HEK293T (cell line): ENCODE measurements around the gene GNPTG.

ENCODE experiments used
- CTCF ChIA-PET: fragments of 350-600 bp; formaldehyde crosslinking; extraction: SDS; loops from one replicate; lab custom pipeline; 2021; ENCODE audit warnings: antibody characterized with exemption, inconsistent platforms; lab: Yijun Ruan, JAX
- POLR2A ChIA-PET: fragments of 350-600 bp; formaldehyde crosslinking; extraction: SDS; loops from one replicate; lab custom pipeline; 2020; ENCODE audit warnings: antibody characterized with exemption, inconsistent platforms; lab: Yijun Ruan, JAX
- DNase-seq: peaks from one replicate; pipeline ENCODE4 v3.0.0; 2012; ENCODE audit warnings: mixed read lengths; ENCODE audit errors: extremely low spot score
- ARNT ChIP-seq: fragments of 450-650 bp; IDR thresholded peaks from 2 replicates; pipeline ENCODE4 v1.6.1; 2017; ENCODE audit warnings: mild to moderate bottlenecking
- BHLHE40 ChIP-seq: fragments of 450-650 bp; IDR thresholded peaks from 2 replicates; pipeline ENCODE4 v1.6.1; 2016; ENCODE audit warnings: mild to moderate bottlenecking, moderate library complexity, borderline replicate concordance
- CTBP1 ChIP-seq: fragments of 450-650 bp; IDR thresholded peaks from 2 replicates; pipeline ENCODE4 v1.6.1; 2016; ENCODE audit warnings: borderline replicate concordance
- ELF4 ChIP-seq: fragments of 450-650 bp; IDR thresholded peaks from 2 replicates; pipeline ENCODE4 v1.6.1; 2017; ENCODE audit warnings: antibody characterized with exemption
- FOXA1 ChIP-seq: fragments of 450-650 bp; IDR thresholded peaks from 2 replicates; pipeline ENCODE4 v1.6.1; 2016; ENCODE audit warnings: mild to moderate bottlenecking
- FOXK2 ChIP-seq: fragments of 450-650 bp; IDR thresholded peaks from 2 replicates; pipeline ENCODE4 v1.6.1; 2016; ENCODE audit warnings: mild to moderate bottlenecking
- FOXM1 ChIP-seq: fragments of 450-650 bp; IDR thresholded peaks from 2 replicates; pipeline ENCODE4 v1.6.1; 2017; ENCODE audit warnings: mild to moderate bottlenecking, borderline replicate concordance
- HDGF ChIP-seq: fragments of 450-650 bp; IDR thresholded peaks from 2 replicates; pipeline ENCODE4 v1.6.1; 2017; ENCODE audit warnings: antibody characterized with exemption, borderline replicate concordance
- L3MBTL2 ChIP-seq: fragments of 450-650 bp; conservative IDR thresholded peaks from 2 replicates; pipeline ENCODE4 v1.6.1; 2016; ENCODE audit warnings: mild to moderate bottlenecking
- LEF1 ChIP-seq: fragments of 450-650 bp; IDR thresholded peaks from 2 replicates; pipeline ENCODE4 v1.6.1; 2017; ENCODE audit warnings: mild to moderate bottlenecking, borderline replicate concordance
- NFRKB ChIP-seq: fragments of 450-650 bp; IDR thresholded peaks from 2 replicates; pipeline ENCODE4 v1.6.1; 2016; ENCODE audit warnings: mild to moderate bottlenecking, moderate library complexity
- PKNOX1 ChIP-seq: fragments of 450-650 bp; IDR thresholded peaks from 2 replicates; pipeline ENCODE4 v1.6.1; 2016
- SP1 ChIP-seq: fragments of 450-650 bp; IDR thresholded peaks from 2 replicates; pipeline ENCODE4 v1.6.1; 2017
- SUZ12 ChIP-seq: fragments of 450-650 bp; IDR thresholded peaks from 2 replicates; pipeline ENCODE4 v1.6.1; 2016; ENCODE audit warnings: mild to moderate bottlenecking
- TARDBP ChIP-seq: fragments of 450-650 bp; IDR thresholded peaks from 2 replicates; pipeline ENCODE4 v1.6.1; 2016
- ZNF384 ChIP-seq: fragments of 450-650 bp; IDR thresholded peaks from 2 replicates; pipeline ENCODE4 v1.6.1; 2016

GNPTG gene

DNA sequence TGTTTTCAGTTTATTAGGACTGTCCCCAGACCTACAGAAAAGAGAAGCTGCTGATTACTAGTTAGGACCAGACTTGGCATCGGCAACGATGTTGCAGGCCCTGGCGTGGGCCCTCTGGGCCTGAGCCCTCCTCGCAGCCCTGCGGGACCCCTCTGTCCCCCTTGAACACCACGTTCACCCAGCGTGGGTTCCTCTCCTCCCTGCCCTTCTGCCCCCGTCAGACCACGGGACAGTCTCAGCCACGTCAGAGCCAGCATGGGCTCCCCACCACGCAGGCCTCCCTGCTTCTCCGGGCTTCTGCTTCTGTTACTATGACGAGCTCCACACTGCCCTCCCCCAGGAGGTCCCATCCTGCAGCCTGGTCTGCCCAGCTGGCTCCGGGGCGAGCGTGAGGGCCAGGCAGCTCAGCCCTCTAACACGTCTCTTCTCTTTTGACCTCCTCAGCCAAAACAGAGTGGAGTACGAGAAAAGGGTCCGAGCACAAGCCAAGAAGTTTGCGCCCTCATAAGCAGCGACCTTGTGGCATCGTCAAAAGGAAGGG is 27.4 kb upstream of the GNPTG start:
- ChIA-PET POLR2A (no interaction called here), CTCF (no interaction called here)
- DNase-seq: no peak
- TF ChIP-seq ARNT: no peak
- no peak for TF ChIP-seq SUZ12
- TF ChIP-seq BHLHE40: no peak
- TF ChIP-seq FOXK2: no peak
- TF ChIP-seq CTBP1: no peak
- no peak for TF ChIP-seq SP1
- no peak for TF ChIP-seq ELF4
- TF ChIP-seq FOXM1: no peak
- no peak for TF ChIP-seq L3MBTL2
- TF ChIP-seq NFRKB: no peak
- no peak for TF ChIP-seq PKNOX1
- no peak for TF ChIP-seq TARDBP
- TF ChIP-seq ZNF384: no peak
- TF ChIP-seq FOXA1: no peak
- no peak for TF ChIP-seq LEF1
- TF ChIP-seq HDGF: no peak

DNA sequence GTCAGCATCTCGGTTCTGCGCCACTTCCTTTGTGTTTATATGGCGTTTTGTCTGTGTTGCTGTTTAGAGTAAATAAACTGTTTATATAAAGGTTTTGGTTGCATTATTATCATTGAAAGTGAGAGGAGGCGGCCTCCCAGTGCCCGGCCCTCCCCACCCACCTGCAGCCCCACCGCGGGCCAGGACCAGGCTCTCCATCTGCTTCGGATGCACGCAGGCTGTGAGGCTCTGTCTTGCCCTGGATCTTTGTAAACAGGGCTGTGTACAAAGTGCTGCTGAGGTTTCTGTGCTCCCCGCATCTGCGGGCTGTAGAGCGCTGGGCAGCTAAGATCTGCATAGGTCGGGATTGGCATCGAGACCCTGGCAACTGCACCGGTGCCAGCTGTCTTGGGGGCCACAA is 26.5 kb upstream of the GNPTG start:
- TF ChIP-seq TARDBP: no peak
- TF ChIP-seq PKNOX1: no peak
- TF ChIP-seq ELF4: no peak
- no peak for TF ChIP-seq ZNF384
- no peak for TF ChIP-seq FOXA1
- TF ChIP-seq FOXK2: no peak
- no peak for TF ChIP-seq LEF1
- TF ChIP-seq ARNT: no peak
- ChIA-PET CTCF (no interaction called here), POLR2A (no interaction called here)
- DNase-seq: no peak

DNA sequence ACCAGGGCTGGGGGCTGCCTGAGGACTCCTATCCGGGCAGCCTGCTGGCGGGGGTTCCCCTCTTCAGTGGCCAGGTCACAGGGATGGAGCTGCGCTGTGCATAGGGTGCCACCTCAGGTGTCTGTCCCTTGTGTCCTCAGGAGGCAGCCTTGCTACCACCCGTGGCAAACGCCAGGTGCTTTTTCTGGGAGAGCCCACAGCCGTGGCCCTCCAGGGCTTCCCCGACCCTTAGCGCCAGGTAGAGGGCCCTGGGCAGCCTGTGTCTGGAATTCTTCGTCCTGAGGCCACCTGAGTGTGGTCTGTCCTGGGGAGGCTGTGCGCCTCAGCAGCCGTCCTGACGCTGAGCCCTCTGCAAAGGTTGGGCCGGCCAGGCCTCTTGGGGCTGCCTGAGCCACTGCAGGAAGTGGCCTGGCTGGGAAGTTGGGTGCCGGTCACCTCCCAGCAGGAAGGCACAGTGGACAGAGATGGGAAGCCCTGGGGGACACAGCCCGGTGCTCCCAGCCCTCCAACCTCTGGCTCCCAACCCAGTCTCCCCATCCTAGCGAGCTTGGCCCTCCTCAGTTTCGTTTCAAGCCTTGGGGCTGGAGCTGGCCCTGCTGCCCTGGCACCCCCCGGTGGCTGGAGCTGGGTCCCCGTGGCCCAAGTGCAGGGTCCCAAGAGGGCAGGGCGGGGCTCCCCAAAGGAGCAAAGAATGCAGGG is 25.9 kb upstream of the GNPTG start:
- POLR2A ChIA-PET: interaction anchor here (1.1 to 2.0 kb wide), 3 partner anchors 9 to 95 kb away, joined by 3 to 6 read pairs (median 4); partner anchors contain the start of gene UQCC4
- DNase-seq: no peak
- no peak for TF ChIP-seq L3MBTL2
- CTCF ChIA-PET: no interaction called here

DNA sequence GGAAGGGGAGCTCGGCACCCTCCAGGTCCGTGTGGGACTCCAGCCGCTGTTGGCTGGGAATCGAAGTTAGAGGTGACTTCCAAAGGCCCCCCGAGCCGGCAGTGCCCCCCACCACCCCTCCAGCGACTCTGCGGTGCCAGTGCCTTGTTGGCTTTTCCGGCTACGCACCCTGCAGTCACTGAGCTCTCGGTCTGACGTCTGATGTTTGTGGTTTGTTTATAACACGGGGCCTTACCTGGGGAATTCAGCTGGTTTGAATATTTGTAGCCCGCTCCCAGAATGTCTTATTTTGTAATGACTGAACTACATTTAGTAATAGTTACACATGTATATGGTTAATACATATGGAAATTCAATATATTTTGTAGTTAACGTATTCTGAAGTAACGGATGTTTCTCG is 25.3 kb upstream of the GNPTG start:
- ChIA-PET POLR2A (interaction anchor here (1.1 to 2.0 kb wide), 3 partner anchors 10 to 95 kb away, joined by 3 to 6 read pairs (median 4); partner anchors contain the start of gene UQCC4), CTCF (no interaction called here)

GRCh38 chr16:1326946-1327618 is 24.6 kb upstream of the GNPTG start:
- POLR2A ChIA-PET: interaction anchor here (1.3 to 2.0 kb wide), 2 partner anchors 11 to 94 kb away, joined by 4 to 6 read pairs; partner anchors contain the start of gene UQCC4
- DNase-seq: no peak
- CTCF ChIA-PET: no interaction called here

More for the DNA sequence above, 25.3 kb upstream of the GNPTG start:
- no peak for DNase-seq
- TF ChIP-seq FOXM1 (no peak), CTBP1 (no peak), FOXK2 (no peak), FOXA1 (no peak), PKNOX1 (no peak), LEF1 (no peak), SUZ12 (no peak), ELF4 (no peak), L3MBTL2 (no peak), ZNF384 (no peak), ARNT (no peak), NFRKB (no peak), SP1 (no peak), TARDBP (no peak), HDGF (no peak), BHLHE40 (no peak)

More at GRCh38 chr16:1326946-1327618, 24.6 kb upstream of the GNPTG start:
- TF ChIP-seq HDGF (no peak), TARDBP (no peak), CTBP1 (no peak), FOXA1 (no peak), FOXK2 (no peak), ELF4 (no peak), SUZ12 (no peak), PKNOX1 (no peak), ARNT (no peak), LEF1 (no peak)
